Liver (tissue), 9 donors: Measurements from ENCODE around the gene FGD4. TPM values are rescaled to one million over a fixed set of nuclear protein-coding genes. Genes with fewer than 3 reads are reported as not detected.
"Not testable (repeated sequence)": the region's sequence is repeated elsewhere in the genome, so short reads cannot be mapped to it uniquely, and the experiment has no call there.

ENCODE experiments used
- DNase-seq: peaks from one replicate; pipeline ENCODE4 v3.0.0-alpha.2; 2017; ENCODE audit warnings: low spot score
- H3K27ac ChIP-seq, 2 donors: one replicate each; pipeline ENCODE4 v1.7.0; 2013; ENCODE audit warnings: inconsistent platforms in 2 of 2, low read length in 2 of 2, control low read depth in 1 of 2, low read depth in 1 of 2, mild to moderate bottlenecking in 1 of 2
- H3K27me3 ChIP-seq, 4 donors: one replicate each; pipeline versions ENCODE4 v1.6.1 to v1.7.0; 2013; ENCODE audit warnings: low read length in 3 of 4, inconsistent platforms in 1 of 4, mild to moderate bottlenecking in 1 of 4, moderate library complexity in 1 of 4; ENCODE audit not compliant: control insufficient read depth in 4 of 4, insufficient read depth in 4 of 4
- H3K36me3 ChIP-seq, 4 donors: one replicate each; pipeline versions ENCODE4 v1.6.1 to v1.7.0; 2013; ENCODE audit warnings: low read length in 3 of 4, mild to moderate bottlenecking in 3 of 4, low read depth in 1 of 4, moderate library complexity in 1 of 4; ENCODE audit not compliant: control insufficient read depth in 4 of 4, insufficient read depth in 3 of 4
- H3K4me1 ChIP-seq, 4 donors: one replicate each; pipeline versions ENCODE4 v1.6.1 to v1.7.0; 2013; ENCODE audit warnings: low read length in 3 of 4, mild to moderate bottlenecking in 3 of 4, moderate library complexity in 1 of 4; ENCODE audit not compliant: control insufficient read depth in 4 of 4, insufficient read depth in 4 of 4
- H3K4me3 ChIP-seq, 3 donors: one replicate each; pipeline versions ENCODE4 v1.6.1 to v1.7.0; 2013; ENCODE audit warnings: low read length in 3 of 3, control low read depth in 1 of 3, low read depth in 1 of 3, mild to moderate bottlenecking in 1 of 3
- H3K9ac ChIP-seq, 2 donors: one replicate each; pipeline ENCODE4 v1.7.0; 2013; ENCODE audit warnings: low read length in 2 of 2, mild to moderate bottlenecking in 2 of 2, moderate library complexity in 2 of 2, control low read depth in 1 of 2, low read depth in 1 of 2
- H3K9me3 ChIP-seq, 4 donors: one replicate each; pipeline versions ENCODE4 v1.6.1 to v1.7.0; 2013; ENCODE audit warnings: low read length in 3 of 4; ENCODE audit not compliant: control insufficient read depth in 4 of 4
- ATF3 ChIP-seq: IDR thresholded peaks from 2 replicates; pipeline ENCODE4 v1.6.1; 2016; ENCODE audit warnings: antibody characterized with exemption
- CTCF ChIP-seq: fragments of 150-350 bp; IDR thresholded peaks from 2 replicates; pipeline ENCODE4 v1.5.1; 2017; ENCODE audit warnings: improper control_type of control experiment, low read depth, low read length; ENCODE audit not compliant: missing input control
- EGR1 ChIP-seq, 2 donors: IDR thresholded peaks; 2 replicates each; pipeline ENCODE4 v1.6.1; 2016 to 2018; ENCODE audit warnings: antibody characterized with exemption in 2 of 2, low read depth in 2 of 2
- FOXA1 ChIP-seq: IDR thresholded peaks from 2 replicates; pipeline ENCODE4 v1.6.1; 2016; ENCODE audit warnings: antibody characterized with exemption
- HNF4A ChIP-seq, 2 donors: conservative IDR thresholded peaks; 2 replicates each; pipeline ENCODE4 v1.6.1; 2016; ENCODE audit warnings: antibody characterized with exemption in 2 of 2, mild to moderate bottlenecking in 2 of 2
- HNF4G ChIP-seq: IDR thresholded peaks from 2 replicates; pipeline ENCODE4 v1.6.1; 2016; ENCODE audit warnings: antibody characterized with exemption
- JUND ChIP-seq, 2 donors: IDR thresholded peaks; 2 replicates each; pipeline ENCODE4 v1.6.1; 2016; ENCODE audit warnings: antibody characterized with exemption in 2 of 2
- NR2F2 ChIP-seq: IDR thresholded peaks from 2 replicates; pipeline ENCODE4 v1.6.1; 2016; ENCODE audit warnings: antibody characterized with exemption
- RAD21 ChIP-seq, 2 donors: IDR thresholded peaks; 2 replicates each; pipeline ENCODE4 v1.6.1; 2016; ENCODE audit warnings: antibody characterized with exemption in 2 of 2, mild to moderate bottlenecking in 2 of 2
- REST ChIP-seq: IDR thresholded peaks from 2 replicates; pipeline ENCODE4 v1.6.1; 2016; ENCODE audit warnings: antibody characterized with exemption, mild to moderate bottlenecking
- RXRA ChIP-seq, 2 donors: IDR thresholded peaks; 2 replicates each; pipeline ENCODE4 v1.6.1; 2017 to 2018; ENCODE audit warnings: antibody characterized with exemption in 2 of 2, mild to moderate bottlenecking in 1 of 2
- SP1 ChIP-seq: IDR thresholded peaks from 2 replicates; pipeline ENCODE4 v1.6.1; 2018; ENCODE audit warnings: antibody characterized with exemption, mild to moderate bottlenecking
- YY1 ChIP-seq: IDR thresholded peaks from 2 replicates; pipeline ENCODE4 v1.6.1; 2016; ENCODE audit warnings: antibody characterized with exemption, mild to moderate bottlenecking
- ZBTB33 ChIP-seq: IDR thresholded peaks from 2 replicates; pipeline ENCODE4 v1.6.1; 2016; ENCODE audit warnings: antibody characterized with exemption
- WGBS: extraction: QIAGEN DNeasy Blood & Tissue Kit; methylation state at CpG from one replicate; pipeline ENCODE4 v1.1.7; 2013; 5-methylcytosine and 5-hydroxymethylcytosine counted together
- polyA plus RNA-seq, 2 donors: library from polyadenylated mRNA; stranded (reverse) in 1 of 2; unstranded in 1 of 2; fragments of 200-250 nt in 1 of 2; fragments of >200 nt in 1 of 2; fragmentation: Nextera tagmentation in 1 of 2; extraction: Ambion mirVana in 1 of 2; gene quantifications; one replicate each; pipeline versions ENCODE4 v1.2.1 to v1.2.3, GENCODE V29; 2013 to 2015
- total RNA-seq, 2 donors: library from RNA; depleted of rRNA; stranded (reverse); fragments of >200 nt; gene quantifications; one replicate each; pipeline ENCODE4 v1.2.3, GENCODE V29; 2014
- donor health status: healthy.
- donor health status: healthy.
- donor health status: healthy.
- donor health status: healthy.
- donor health status: healthy.

Gene FGD4
- total and polyA plus RNA-seq, 4 donors, result 3.8 to 26.4 (median 9.0) TPM

GRCh38 chr12:32505067-32505945, 105.9 kb downstream of the FGD4 start:
- WGBS, result 65% methylated on average over 12 of the region's 12 CpGs
- H3K9ac ChIP-seq, result no peak overlapping the region
- no peaks in the 10 kb centered on the region for H3K36me3 ChIP-seq
- peak overlapping the region in 1 of 2 donors; percentile 33 for H3K27ac ChIP-seq
- no peak for TF ChIP-seq FOXA1
- no peak for TF ChIP-seq HNF4G
- TF ChIP-seq JUND (IDR thresholded peaks at IDR 0.05), result no peak
- TF ChIP-seq SP1, result no peak
- no peak for TF ChIP-seq NR2F2
- peak in 1 of 2 donors; percentile 14 for TF ChIP-seq HNF4A (conservative IDR thresholded peaks at IDR 0.05)
- TF ChIP-seq CTCF, result no peak
- TF ChIP-seq EGR1 (IDR thresholded peaks at IDR 0.05; ENCODE audit: low read depth in 2 of 2), result no peak
- no peak for TF ChIP-seq ATF3
- TF ChIP-seq RXRA (IDR thresholded peaks at IDR 0.05), result peak in 1 of 2 donors; percentile 21
- no peak for TF ChIP-seq REST
- no peak for TF ChIP-seq RAD21 (IDR thresholded peaks at IDR 0.05)
- TF ChIP-seq YY1, result no peak
- TF ChIP-seq ZBTB33, result no peak
- DNase-seq, result no peak
- peaks cover 4 to 55% (median 29%) of the 10 kb centered on the region in 4 donors for H3K4me1 ChIP-seq
- no peaks in the 10 kb centered on the region for H3K9me3 ChIP-seq
- H3K27me3 ChIP-seq, result no peaks in the 10 kb centered on the region
- no peak overlapping the region for H3K4me3 ChIP-seq

- WGBS, result 87% methylated on average over 6 of the region's 8 CpGs
- not testable (repeated sequence) for H3K36me3 ChIP-seq, DNase-seq, H3K27me3 ChIP-seq, H3K9me3 ChIP-seq, H3K27ac ChIP-seq, H3K9ac ChIP-seq, H3K4me3 ChIP-seq
- H3K4me1 ChIP-seq, result peaks cover 6 to 50% (median 19%) of the 10 kb centered on the region in 4 donors
Observed at GRCh38 chr12:32507096-32507941, 108.0 kb downstream of the FGD4 start.
